ENCODE results near the gene PUS7. TPM values are rescaled to one million over a fixed set of nuclear protein-coding genes. Genes with fewer than 3 reads are reported as not detected.

PUS7 gene
- total RNA-seq, 2 experiments from 2014 or later = 13.1 to 19.4 TPM

DNA sequence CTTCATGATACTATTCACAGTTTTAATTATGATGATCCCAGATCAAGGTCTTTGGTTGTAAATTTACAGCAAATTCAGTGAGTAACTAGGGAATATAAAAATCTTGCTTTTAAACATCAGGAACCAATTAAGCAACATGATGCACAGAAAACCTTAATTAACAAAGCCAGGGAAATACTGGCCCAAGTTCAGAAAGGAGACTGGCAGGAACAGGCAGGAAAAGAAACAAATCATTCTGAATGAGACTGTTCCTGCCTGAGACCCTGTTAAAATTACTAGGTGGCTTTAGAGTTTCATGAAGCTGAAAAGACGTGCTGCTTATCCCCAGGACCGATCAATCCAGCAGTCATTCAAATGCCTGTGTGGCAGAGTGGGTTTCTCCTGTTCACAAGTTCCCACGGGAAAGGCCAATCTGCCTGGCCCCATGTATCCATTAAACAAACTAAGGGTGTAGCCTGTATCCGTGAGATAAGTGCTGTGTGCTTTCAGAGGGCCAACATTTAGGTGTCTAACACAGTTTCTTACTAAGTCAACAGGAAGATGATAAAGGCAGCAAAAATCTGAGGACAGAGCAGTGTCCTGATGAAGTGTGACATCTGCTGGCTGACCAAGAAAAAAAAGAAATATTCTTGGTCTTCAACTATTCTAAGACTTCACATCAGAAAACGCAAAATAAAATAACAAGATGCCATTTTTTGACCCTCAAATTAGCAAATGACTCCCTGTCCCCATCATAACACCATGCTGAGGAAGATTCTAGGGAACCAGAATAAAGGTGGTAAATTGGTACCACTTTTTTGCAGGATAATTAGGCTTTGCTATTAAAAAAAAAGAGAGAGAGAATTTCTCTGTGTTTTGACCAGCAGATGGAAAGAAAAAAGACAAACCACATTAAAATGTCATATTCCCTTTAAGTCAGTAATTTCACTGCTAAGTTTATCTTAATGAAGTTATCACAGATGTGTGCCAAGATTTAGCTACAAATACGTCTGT lies 34.2 kb downstream of the PUS7 start:
- DNase-seq = no peak
- Mint-ChIP-seq H3K9me3 (ENCODE audit: low read depth) (no peaks in the 10 kb centered on the region), H3K4me3 (no peak overlapping the region), H3K4me1 (peaks cover 2% of the 10 kb centered on the region), H3K36me3 (peaks cover 3% of the 10 kb centered on the region), H3K27ac (no peak overlapping the region), H3K27me3 (no peaks in the 10 kb centered on the region)
- CTCF ChIA-PET = interaction anchor here (0.8 kb wide), 1 partner anchor 11 kb away, joined by 4 read pairs; no protein-coding TSS in a partner anchor
- no peak for ATAC-seq

GRCh38 chr7:105480931-105481330 lies 41.1 kb downstream of the PUS7 start:
- H3K36me3 Mint-ChIP-seq = peaks cover 31% of the 10 kb centered on the region
- H3K4me1 Mint-ChIP-seq = peaks cover 3% of the 10 kb centered on the region
- H3K9me3 Mint-ChIP-seq (ENCODE audit: low read depth) = no peaks in the 10 kb centered on the region
- no peak for DNase-seq
- no peak overlapping the region for H3K4me3 Mint-ChIP-seq
- H3K27ac Mint-ChIP-seq = no peak overlapping the region
- no peaks in the 10 kb centered on the region for H3K27me3 Mint-ChIP-seq
- CTCF ChIA-PET = interaction anchor here (1.4 kb wide), 1 partner anchor 81 kb away, joined by 5 read pairs; no protein-coding TSS in a partner anchor
- ATAC-seq = no peak

DNA sequence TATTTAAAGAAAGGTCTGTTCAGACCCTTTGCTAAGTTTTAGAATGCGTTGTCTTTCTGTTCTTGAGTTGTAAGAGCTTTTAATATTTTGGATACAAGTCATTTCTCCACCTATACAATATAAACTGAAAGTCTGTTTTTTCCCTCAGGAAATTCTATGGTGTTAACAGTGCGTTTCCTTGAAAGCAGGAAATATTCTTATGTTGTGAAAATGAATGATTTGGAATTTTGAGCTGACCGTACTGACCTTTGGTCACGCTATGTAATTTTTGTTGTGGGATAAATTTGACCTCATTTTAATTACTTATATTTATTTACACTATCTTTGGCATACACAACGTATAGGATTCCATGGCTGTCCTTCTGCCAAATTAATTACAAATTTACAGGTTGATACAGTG lies 43.5 kb downstream of the PUS7 start:
- no peaks in the 10 kb centered on the region for H3K9me3 Mint-ChIP-seq (ENCODE audit: low read depth)
- no peak for ATAC-seq
- CTCF ChIA-PET = no interaction called here
- DNase-seq = no peak
- no peak overlapping the region for H3K4me3 Mint-ChIP-seq
- no peaks in the 10 kb centered on the region for H3K27me3 Mint-ChIP-seq
- H3K27ac Mint-ChIP-seq = no peak overlapping the region
- peaks cover 3% of the 10 kb centered on the region for H3K4me1 Mint-ChIP-seq
- peaks cover 35% of the 10 kb centered on the region for H3K36me3 Mint-ChIP-seq

- no peaks in the 10 kb centered on the region for H3K9me3 Mint-ChIP-seq (ENCODE audit: low read depth)
- DNase-seq = no peak
- no peak overlapping the region for H3K4me3 Mint-ChIP-seq
- ATAC-seq = no peak
- CTCF ChIA-PET = no interaction called here
- no peak overlapping the region for H3K27ac Mint-ChIP-seq
- peaks cover 3% of the 10 kb centered on the region for H3K4me1 Mint-ChIP-seq
- H3K36me3 Mint-ChIP-seq = peaks cover 35% of the 10 kb centered on the region
- H3K27me3 Mint-ChIP-seq = no peaks in the 10 kb centered on the region
Observed at GRCh38 chr7:105477908-105478307, 44.2 kb downstream of the PUS7 start.

GRCh38 chr7:105474045-105474444 lies 48.0 kb downstream of the PUS7 start:
- H3K27me3 Mint-ChIP-seq = no peaks in the 10 kb centered on the region
- no peak overlapping the region for H3K27ac Mint-ChIP-seq
- peaks cover 25% of the 10 kb centered on the region for H3K36me3 Mint-ChIP-seq
- no peak for ATAC-seq
- no peak for DNase-seq
- no peaks in the 10 kb centered on the region for H3K9me3 Mint-ChIP-seq (ENCODE audit: low read depth)
- CTCF ChIA-PET = no interaction called here
- H3K4me3 Mint-ChIP-seq = no peak overlapping the region
- H3K4me1 Mint-ChIP-seq = peaks cover 3% of the 10 kb centered on the region

DNA sequence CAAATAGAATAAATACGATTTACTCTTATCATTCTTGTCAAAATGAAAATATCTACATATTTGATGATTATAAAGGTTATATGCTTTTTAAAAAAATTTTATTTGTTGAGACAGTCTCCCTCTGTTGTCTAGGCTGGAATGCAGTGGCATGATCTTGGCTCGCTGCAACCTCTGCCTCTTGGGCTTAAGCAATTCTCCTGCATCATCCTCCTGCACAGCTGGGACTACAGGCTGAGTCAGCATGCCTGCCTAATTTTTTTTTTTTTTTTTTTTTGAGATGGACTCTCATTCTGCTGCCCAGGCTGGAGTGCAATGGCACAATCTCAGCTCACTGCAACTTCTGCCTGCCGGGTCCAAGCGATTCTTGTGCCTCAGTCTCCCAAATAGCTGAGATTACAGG lies 48.9 kb downstream of the PUS7 start:
- CTCF ChIA-PET = no interaction called here
- H3K4me3 Mint-ChIP-seq = no peak overlapping the region
- no peaks in the 10 kb centered on the region for H3K27me3 Mint-ChIP-seq
- H3K36me3 Mint-ChIP-seq = peaks cover 17% of the 10 kb centered on the region
- no peak overlapping the region for H3K27ac Mint-ChIP-seq
- ATAC-seq = no peak
- no peak for DNase-seq
- no peaks in the 10 kb centered on the region for H3K9me3 Mint-ChIP-seq (ENCODE audit: low read depth)
- H3K4me1 Mint-ChIP-seq = no peaks in the 10 kb centered on the region

GRCh38 chr7:105470846-105471245 lies 51.2 kb downstream of the PUS7 start:
- no peak overlapping the region for H3K27ac Mint-ChIP-seq
- CTCF ChIA-PET = no interaction called here
- H3K9me3 Mint-ChIP-seq (ENCODE audit: low read depth) = no peaks in the 10 kb centered on the region

DNA sequence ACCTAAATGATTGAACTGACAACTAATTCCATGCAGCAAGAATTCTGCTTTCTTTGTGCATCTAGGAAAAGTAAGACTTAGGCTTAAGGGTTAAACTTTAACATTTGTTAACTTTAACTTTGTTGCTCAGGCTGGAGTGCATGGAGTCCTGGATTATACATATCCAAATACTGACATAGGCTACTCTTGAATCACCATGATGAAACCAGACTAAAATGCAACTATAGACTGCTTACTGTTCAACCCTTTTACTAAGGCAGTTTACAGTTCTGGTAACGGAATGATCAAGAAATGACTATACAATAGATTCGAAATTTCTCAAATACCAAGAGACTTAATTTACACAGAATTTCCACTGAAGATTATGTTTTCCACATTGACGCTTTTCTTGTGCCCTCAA lies 52.0 kb downstream of the PUS7 start:
- H3K4me3 Mint-ChIP-seq = no peak overlapping the region
- ATAC-seq = no peak
- H3K27me3 Mint-ChIP-seq = no peaks in the 10 kb centered on the region
- H3K9me3 Mint-ChIP-seq (ENCODE audit: low read depth) = no peaks in the 10 kb centered on the region
- H3K4me1 Mint-ChIP-seq = no peaks in the 10 kb centered on the region
- no peak for DNase-seq
- H3K27ac Mint-ChIP-seq = no peak overlapping the region
- peaks cover 3% of the 10 kb centered on the region for H3K36me3 Mint-ChIP-seq
- CTCF ChIA-PET = no interaction called here

More at GRCh38 chr7:105470846-105471245, 51.2 kb downstream of the PUS7 start:
- ATAC-seq (no peak), DNase-seq (no peak)
- Mint-ChIP-seq H3K4me1 (no peaks in the 10 kb centered on the region), H3K4me3 (no peak overlapping the region), H3K36me3 (peaks cover 7% of the 10 kb centered on the region), H3K27me3 (no peaks in the 10 kb centered on the region)

DNA sequence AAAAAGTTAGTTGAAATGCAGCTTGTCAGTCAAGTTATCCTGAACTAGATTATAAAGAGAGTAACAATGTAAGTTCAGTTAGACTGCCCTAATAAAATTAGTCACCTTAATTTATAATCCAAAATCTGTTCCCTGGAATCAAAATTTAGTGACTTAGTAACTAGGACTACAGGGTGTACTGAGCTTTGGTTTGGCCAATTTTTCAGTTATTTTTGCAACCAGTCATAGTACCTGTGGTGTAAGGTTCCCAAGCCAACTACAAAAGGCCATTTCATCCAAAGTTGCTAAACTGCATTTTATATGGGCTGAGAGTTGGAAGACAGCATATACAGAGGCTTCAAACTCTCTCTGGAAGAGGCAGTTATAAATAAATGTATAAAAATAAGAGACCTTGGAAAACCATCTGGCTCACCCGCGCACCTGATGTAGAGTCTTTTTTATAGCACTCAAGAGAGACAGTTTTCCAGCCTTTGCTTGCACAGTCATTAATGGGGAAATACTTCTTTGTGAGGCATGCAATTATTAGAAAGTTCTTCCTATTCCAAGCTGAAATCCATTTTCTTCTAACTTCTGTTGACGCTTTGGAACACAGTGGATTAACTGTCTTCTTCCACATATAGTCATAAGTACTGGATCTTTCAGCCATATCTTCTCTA lies 59.2 kb downstream of the PUS7 start:
- H3K4me1 Mint-ChIP-seq = no peaks in the 10 kb centered on the region
- peaks cover 6% of the 10 kb centered on the region for H3K36me3 Mint-ChIP-seq
- no peaks in the 10 kb centered on the region for H3K27me3 Mint-ChIP-seq
- DNase-seq (no peak), ATAC-seq (no peak)
- H3K9me3 Mint-ChIP-seq (ENCODE audit: low read depth) = no peaks in the 10 kb centered on the region
- no peak overlapping the region for H3K27ac Mint-ChIP-seq
- no peak overlapping the region for H3K4me3 Mint-ChIP-seq
- CTCF ChIA-PET = interaction anchor here (1.5 kb wide), 1 partner anchor 9 kb away, joined by 3 read pairs; no protein-coding TSS in a partner anchor

DNA sequence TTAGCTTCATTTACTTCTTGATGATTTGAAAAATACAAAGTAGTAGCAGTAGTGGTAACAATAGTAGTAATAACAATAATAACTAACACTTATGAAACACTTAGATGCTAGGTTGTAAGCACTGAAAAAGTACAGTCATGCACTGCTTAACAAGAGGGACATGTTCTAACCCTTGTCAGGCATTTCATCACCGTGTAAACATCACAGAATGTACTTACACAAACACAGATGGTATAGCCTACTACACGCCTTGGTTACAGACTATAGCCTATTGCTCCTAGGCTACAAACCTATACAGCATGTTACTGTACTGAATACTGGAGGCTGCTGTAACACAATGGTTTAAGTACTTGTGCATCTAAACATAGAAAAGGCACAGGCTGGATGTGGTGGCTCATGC lies 60.6 kb downstream of the PUS7 start:
- Mint-ChIP-seq H3K9me3 (ENCODE audit: low read depth) (no peaks in the 10 kb centered on the region), H3K27me3 (no peaks in the 10 kb centered on the region), H3K4me1 (no peaks in the 10 kb centered on the region), H3K36me3 (peaks cover 4% of the 10 kb centered on the region), H3K27ac (no peak overlapping the region), H3K4me3 (no peak overlapping the region)
- CTCF ChIA-PET = no interaction called here
- DNase-seq = no peak
- no peak for ATAC-seq

GRCh38 chr7:105457619-105458225 lies 64.3 kb downstream of the PUS7 start:
- CTCF ChIA-PET = no interaction called here
- H3K4me1 Mint-ChIP-seq = no peaks in the 10 kb centered on the region
- H3K27me3 Mint-ChIP-seq = no peaks in the 10 kb centered on the region
- no peak for ATAC-seq
- H3K4me3 Mint-ChIP-seq = no peak overlapping the region
- H3K27ac Mint-ChIP-seq = no peak overlapping the region
- peaks cover 7% of the 10 kb centered on the region for H3K36me3 Mint-ChIP-seq
- no peaks in the 10 kb centered on the region for H3K9me3 Mint-ChIP-seq (ENCODE audit: low read depth)
- DNase-seq = no peak

GRCh38 chr7:105454921-105455320 lies 67.2 kb downstream of the PUS7 start:
- ATAC-seq (no peak), DNase-seq (no peak)
- Mint-ChIP-seq H3K4me3 (no peak overlapping the region), H3K4me1 (no peaks in the 10 kb centered on the region), H3K36me3 (peaks cover 6% of the 10 kb centered on the region), H3K27me3 (no peaks in the 10 kb centered on the region), H3K27ac (no peak overlapping the region), H3K9me3 (ENCODE audit: low read depth) (no peaks in the 10 kb centered on the region)
- CTCF ChIA-PET = interaction anchor here (0.8 kb wide), 1 partner anchor 25 kb away, joined by 3 read pairs; no protein-coding TSS in a partner anchor

DNA sequence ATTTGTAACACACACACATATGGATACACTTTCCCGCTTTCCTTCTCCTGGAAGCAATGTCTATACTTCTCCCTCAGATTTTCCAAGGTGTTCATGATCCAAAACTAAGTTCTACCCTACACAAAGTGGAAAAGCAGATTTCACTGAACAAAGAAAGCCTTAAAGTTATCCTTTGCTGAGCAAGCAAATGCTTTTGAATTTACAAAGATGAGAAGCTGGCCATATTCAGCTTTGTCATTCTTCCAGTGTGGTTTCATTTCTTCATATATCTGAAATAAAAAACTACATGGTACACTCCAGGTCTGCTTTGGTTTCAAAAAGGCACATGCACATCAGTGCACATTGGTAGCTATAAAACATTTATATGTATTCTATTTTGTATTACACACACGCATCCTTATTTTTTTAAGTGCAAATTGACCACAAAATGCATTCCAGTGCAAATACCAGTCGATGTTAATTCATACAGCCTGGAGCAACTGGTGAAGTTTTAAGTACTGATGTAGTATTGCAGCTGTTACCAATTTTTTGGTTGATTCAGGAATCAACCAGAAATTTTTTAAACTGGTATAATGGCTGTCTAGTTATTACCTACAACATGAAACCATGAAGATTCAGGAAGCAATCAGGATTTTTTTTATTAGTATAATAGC lies 67.8 kb downstream of the PUS7 start:
- peaks cover 8% of the 10 kb centered on the region for H3K36me3 Mint-ChIP-seq
- no peaks in the 10 kb centered on the region for H3K27me3 Mint-ChIP-seq
- ATAC-seq = no peak
- H3K9me3 Mint-ChIP-seq (ENCODE audit: low read depth) = no peaks in the 10 kb centered on the region
- H3K4me3 Mint-ChIP-seq = no peak overlapping the region
- no peaks in the 10 kb centered on the region for H3K4me1 Mint-ChIP-seq
- no peak for DNase-seq
- CTCF ChIA-PET = interaction anchor here (0.8 kb wide), 1 partner anchor 24 kb away, joined by 3 read pairs; no protein-coding TSS in a partner anchor
- no peak overlapping the region for H3K27ac Mint-ChIP-seq

Measured in activated CD8-positive, alpha-beta memory T cell treated with anti-CD3 and anti-CD28 coated beads, Interleukin-2, amount 10 ng/mL, durations not matched to agents 7 days and 5 days (primary cell).